Epithelial cell of prostate (primary cell): ENCODE results near the gene CRMP1.
A peak's percentile ranks its signal among the peaks of the same experiment; 100 is the strongest.

Experiments used
- DNase-seq: peaks from one replicate; pipeline ENCODE4 v3.0.0-alpha.2; 2011; ENCODE audit warnings: low read depth, low spot score
- H3K27ac ChIP-seq: fragments of 450-650 bp; 2 replicates; pipeline ENCODE4 v1.5.1; 2017; ENCODE audit warnings: mild to moderate bottlenecking

The CRMP1 gene

DNA sequence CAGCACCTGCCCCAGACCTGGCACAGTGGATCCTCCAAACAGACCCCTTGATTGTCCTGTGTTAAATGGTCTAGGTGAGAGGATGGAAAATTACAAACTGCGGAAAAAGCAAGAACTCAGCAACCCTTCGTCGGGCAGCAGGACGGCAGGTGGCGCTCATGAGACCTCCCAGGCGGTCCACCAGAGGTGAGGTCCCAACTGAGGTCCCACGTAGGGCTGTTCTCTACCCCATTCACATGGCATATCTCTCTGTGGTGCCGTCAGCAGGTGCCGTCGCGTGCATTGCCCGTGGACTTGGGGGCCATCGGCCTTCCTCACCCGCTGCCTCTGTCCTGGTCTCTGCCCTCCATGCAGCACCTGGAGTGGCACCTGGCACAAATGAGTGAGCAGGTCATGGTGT is 88.2 kb downstream of the CRMP1 start:
- DNase-seq = no peak
- H3K27ac ChIP-seq = no peak overlapping the region

DNA sequence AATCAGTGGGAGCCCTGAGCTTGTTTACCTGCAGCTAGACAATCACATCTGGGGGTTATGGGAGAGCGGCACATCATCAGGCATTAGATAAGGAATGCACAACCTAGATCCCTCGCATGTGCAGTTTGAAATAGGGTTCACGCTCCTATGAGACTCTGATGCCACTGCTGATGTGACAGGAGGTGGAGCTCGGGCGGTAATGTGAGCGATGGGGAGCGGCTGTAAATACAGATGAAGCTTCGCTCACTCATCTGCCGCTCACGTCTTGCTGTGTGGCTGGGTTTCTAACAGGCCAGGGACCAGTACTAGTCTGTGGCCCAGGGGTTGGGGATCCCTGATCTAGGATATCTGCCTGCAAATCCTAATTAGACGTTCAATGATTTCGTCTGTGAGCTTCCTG is 90.3 kb downstream of the CRMP1 start:
- DNase-seq = no peak
- H3K27ac ChIP-seq = no peak overlapping the region

DNA sequence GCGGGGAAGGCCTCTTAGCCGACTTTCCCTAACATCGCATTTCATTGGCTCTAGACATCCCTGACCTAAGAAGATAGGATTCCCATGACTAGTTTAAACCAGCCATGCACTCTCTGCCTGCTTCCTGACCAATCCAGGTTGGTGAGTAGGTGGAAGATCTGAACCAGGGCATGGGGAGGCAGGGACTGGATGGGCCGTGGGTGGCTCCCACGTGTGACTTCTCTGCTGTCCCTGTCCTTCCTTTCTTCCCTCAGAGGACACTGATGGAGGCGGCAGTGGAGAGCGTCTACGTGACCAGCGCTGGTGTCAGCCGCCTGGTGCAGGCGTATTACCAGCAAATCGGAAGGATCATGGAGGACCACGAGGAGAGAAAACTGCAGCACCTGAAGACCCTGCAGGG is 91.2 kb downstream of the CRMP1 start:
- no peak for DNase-seq
- no peak overlapping the region for H3K27ac ChIP-seq

DNA sequence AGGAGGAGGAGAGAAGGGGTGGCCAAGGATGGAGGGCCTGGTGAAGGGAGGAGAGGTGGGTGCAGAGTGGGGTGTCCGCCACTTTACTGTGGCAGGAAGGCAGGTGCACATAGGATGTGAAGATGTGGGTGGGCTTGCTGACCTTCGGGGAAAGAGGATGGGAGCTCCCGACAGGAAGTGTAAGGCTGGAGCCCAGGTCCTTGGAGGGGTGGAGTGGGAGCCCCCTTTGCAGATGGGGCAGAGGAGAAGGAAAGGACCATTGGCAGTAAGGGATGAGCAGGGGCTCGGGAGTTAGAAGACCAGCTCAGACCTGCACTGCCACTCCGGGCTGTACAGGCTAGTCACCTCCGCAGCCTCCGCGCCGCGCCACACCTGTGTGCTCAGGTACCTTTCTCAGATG is 92.4 kb downstream of the CRMP1 start:
- no peak for DNase-seq
- H3K27ac ChIP-seq = no peak overlapping the region

DNA sequence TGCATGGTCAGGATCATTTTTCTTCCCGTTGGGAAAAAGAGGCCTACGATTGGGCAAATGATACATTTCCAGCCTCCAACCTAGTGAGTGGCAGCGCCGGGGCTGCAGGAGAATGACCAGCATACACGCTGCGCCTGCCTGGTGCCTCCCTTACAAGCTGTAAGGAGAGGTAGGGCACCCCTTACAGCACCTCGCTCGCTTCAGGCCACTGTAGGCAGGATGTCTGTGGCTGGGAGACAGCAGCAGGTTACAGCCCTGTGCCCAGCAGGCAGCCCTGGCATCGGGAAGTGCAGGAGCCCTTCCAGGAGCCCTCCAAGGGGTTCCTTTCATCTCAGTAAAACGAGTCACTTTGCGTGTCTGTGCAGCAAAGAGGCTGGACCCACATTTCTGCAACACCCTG is 93.5 kb downstream of the CRMP1 start:
- DNase-seq = no peak

DNA sequence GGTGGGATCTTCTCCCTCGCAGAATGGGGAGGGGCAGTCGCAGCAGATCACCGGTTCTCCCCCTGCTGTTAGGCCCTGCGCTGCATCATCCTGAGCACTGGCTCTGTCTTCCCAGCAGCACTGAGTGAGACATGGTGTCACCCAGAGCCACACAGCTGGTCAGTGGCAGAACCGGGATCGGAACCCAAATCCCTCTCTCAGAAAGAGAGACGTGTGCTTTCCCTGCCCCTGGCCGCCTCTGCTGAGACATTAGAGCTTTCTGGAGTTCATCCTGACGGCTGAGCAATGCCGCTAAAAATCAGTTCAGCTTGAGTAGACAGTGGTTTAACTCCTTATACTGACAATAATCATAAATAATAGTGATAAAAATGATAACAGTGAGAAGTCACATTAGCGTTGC is 93.9 kb downstream of the CRMP1 start:
- DNase-seq = no peak
- no peak overlapping the region for H3K27ac ChIP-seq

More for the DNA sequence above, 93.5 kb downstream of the CRMP1 start:
- H3K27ac ChIP-seq = no peak overlapping the region

DNA sequence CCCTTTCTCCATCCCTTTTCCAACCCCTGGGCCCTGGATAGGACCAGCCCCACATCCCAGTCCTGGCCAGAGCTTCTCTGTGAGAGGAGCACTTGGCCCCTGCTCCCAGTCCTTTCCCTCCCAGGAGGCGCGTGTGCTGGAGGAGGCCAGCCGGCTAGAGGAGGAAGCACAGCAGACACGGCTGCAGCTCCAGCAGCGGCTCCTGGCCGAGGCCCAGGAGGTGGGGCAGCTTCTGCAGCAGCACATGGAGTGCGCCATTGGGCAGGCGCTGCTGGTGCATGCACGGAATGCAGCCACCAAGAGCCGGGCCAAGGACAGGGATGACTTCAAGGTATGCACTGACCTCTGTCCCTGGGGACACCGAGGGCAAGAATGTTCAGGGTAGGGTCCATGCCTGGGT is 94.4 kb downstream of the CRMP1 start:
- DNase-seq = no peak
- no peak overlapping the region for H3K27ac ChIP-seq

DNA sequence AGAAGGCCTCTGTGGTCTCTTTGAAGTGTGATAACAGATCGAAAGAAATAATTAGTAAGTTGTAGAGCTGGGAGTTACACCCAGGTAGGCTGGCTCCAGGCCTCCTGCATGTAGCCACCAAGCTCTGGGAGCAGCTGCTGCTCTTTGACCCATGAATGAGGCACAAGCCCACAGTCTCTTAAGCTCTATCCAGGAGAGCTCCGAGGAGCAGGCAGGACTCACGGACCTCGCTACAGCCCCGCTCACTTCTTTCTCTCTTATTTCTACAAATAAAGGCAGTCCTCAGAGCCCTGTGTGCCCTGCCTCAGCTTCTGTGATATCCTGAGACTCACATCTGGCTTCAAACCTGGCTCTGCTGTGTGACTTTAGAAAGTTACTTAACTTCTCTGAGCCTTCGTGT is 95.0 kb downstream of the CRMP1 start:
- no peak for DNase-seq
- no peak overlapping the region for H3K27ac ChIP-seq

DNA sequence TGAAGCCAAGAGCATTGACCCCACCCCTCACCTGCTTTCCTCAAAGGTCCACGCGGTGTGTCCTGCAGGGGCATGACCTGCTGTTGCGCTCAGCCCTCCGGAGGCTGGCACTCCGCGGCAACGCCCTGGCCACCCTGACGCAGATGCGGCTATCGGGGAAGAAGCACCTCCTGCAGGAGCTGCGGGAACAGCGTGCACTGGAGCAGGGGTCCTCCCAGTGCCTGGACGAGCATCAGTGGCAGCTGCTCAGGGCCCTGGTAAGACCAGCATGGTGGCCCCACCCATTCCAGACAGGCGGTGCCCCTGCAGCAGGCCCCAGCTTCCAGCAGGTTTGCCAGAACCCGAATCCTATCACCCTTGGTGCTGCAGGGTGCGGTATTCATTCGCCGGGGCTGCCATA is 95.9 kb downstream of the CRMP1 start:
- DNase-seq = no peak

DNA sequence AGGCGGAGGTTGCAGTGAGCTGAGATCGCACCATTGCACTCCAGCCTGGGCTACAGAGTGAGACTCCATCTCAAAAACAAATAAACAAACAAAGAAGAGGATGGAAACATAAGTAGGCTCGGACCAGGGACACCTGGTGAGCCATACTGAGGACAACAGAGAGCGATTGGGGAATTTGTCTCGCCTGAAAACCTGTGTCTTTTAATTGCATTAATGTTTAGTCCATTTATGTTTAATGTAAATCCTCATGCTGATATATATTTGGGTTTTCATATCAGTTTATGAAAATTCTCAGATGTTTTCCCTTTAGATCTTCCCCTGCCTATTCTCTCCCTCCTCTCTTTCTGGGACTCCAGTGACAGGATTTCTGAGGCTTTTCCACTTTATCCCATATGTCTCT is 97.3 kb downstream of the CRMP1 start:
- H3K27ac ChIP-seq = no peak overlapping the region
- no peak for DNase-seq

More for the DNA sequence above, 95.9 kb downstream of the CRMP1 start:
- H3K27ac ChIP-seq = no peak overlapping the region

DNA sequence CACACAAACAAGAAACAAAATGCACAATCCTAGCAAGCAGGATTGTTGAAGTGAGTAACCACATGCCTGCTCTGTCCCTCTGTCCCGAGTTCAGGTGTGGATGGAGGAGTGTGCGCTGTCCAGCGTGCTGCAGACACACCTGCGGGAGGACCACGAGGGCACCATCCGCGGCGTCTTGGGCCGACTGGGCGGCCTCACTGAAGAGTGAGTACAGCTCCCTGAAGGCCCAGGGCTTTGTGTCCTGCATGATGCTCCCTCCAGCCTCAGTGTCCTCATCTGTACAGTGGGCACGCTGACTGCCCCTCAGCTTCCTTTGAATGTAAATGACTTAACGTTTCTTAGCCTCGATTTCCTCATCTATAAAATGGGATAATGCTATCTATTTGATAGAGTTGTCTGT is 99.4 kb downstream of the CRMP1 start:
- DNase-seq = no peak
- H3K27ac ChIP-seq = no peak overlapping the region

DNA sequence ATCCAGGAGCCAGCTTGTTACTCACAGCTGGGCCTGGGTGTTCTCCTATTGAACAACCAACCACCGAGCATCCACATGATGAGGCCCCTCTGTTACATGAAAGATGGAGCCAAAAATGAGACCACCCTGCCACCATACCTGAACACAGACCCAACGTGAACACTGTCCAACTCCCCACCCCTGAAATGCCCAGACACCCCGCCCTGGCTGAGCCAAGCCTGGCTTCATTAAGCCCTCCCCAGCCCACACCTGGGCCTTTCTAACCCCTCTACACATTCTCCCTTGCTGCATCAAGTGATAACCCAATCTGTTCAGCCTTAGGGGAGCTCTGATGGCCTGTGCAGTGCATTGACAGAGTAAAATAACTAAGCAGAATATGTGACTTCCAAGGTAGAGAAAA is 101.2 kb downstream of the CRMP1 start:
- no peak overlapping the region for H3K27ac ChIP-seq
- no peak for DNase-seq

DNA sequence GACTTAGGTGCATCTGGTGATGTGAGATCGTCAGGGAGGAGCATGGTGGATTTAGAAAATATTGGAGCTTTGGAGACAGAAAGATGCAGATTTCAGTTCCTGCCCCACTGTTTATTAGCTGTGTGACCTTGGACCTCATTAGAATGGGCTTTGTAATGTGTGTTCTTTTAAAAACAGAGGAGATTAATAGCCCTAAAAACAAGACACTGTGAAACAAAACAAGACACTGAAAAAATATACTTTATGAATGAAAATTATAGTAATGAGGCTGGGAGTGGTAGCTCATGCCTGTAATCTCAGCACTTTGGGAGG is 102.4 kb downstream of the CRMP1 start:
- no peak for DNase-seq
- H3K27ac ChIP-seq = no peak overlapping the region

DNA sequence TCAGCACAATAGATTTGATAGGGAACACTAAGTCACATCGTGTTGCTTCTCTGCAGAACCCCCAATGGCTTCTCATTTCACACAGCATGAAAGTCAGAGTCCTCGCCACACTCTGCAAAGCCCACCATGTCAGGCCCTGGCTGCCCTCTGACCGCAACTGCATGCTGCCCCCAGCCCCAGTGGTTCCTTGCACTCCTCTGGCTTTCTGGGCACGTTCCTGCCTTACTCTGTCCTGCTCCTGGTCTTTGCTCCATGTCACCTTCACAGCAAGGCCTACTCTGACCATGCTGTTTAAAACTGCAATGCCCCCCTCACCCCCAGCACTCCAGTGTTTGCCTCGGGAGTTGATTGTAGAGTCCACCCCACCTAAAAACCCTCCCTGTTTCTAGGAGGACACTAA is 103.7 kb downstream of the CRMP1 start:
- H3K27ac ChIP-seq = no peak overlapping the region
- no peak for DNase-seq

DNA sequence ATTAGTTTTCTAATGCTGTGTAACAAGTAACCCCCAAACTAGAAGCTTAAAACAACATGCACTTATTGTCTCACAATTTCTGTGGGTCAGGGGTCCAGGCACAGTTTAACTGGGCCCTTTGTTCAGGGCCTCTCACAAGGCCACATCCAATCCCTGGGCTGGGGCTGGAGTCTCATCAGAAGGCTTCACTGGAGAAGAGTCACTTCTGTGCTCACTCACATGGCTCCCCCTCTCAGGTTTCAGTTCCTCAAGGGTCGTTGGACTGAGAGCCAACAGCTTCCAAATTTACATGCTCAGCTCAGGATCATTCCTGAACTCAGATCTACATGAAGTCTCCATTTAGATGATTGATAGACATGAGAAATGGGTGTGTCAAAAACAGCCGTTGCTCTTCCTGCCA is 104.7 kb downstream of the CRMP1 start:
- no peak for DNase-seq
- H3K27ac ChIP-seq = no peak overlapping the region

DNA sequence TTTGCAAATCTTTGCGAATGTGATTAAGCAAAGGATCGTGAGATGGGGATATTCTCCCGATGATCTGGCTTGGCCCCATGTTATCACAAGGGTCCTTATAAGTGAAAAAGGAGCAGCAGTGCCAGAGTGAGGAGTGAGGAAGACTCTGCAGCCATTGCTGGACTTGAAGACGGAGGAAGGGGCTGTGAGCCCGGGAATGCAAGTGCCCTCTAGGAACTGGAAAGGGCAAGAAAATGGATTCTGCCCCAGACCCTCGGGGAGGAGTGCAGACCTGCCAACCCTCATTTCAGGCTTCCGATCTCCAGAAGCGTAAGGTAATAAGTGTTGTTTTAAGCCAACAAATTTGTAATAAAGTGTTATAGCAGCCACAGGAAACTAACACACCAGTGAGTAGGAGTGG is 105.6 kb downstream of the CRMP1 start:
- DNase-seq = no peak
- no peak overlapping the region for H3K27ac ChIP-seq

DNA sequence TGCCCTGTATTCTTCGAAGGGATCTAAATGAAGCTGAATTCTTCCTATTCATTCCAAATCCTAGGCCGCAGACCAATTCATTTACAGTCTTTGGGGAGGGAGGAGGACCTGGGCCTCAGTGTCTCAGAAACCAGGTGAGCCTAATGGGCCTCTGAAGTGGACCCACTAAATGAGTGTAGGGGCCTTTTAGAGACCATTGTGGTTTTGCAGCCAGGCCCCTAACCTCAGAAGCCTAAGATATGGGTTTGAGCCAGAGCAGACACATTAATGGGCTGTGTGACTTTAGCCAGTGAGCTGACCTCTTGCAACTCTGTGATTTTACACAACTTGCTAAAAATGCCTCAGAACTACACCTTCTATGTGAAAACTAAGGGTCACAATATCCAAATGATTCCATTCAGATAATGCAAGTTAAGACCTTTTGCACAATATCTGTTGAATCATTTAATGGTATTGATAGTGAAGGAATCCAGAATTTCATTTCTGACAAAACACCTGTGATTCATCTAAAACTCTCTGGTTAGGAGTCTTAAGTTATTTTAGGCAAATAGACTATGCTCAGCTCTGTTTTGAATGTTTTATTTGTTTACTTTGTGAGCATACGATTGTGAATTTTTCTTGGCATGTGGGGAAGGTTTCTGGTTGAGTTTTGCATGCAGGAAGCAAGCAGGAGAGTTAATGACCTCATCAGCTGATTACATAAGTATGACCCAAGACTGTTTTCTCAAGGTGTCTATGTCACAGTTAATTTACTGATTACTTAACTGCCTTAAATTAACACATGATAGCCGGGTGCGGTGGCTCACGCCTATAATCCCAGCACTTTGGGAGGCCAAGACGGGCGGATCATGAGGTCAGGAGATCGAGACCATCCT is 106.8 kb downstream of the CRMP1 start:
- peak; percentile 89 for DNase-seq
- H3K27ac ChIP-seq = peak overlapping the region; percentile 79

DNA sequence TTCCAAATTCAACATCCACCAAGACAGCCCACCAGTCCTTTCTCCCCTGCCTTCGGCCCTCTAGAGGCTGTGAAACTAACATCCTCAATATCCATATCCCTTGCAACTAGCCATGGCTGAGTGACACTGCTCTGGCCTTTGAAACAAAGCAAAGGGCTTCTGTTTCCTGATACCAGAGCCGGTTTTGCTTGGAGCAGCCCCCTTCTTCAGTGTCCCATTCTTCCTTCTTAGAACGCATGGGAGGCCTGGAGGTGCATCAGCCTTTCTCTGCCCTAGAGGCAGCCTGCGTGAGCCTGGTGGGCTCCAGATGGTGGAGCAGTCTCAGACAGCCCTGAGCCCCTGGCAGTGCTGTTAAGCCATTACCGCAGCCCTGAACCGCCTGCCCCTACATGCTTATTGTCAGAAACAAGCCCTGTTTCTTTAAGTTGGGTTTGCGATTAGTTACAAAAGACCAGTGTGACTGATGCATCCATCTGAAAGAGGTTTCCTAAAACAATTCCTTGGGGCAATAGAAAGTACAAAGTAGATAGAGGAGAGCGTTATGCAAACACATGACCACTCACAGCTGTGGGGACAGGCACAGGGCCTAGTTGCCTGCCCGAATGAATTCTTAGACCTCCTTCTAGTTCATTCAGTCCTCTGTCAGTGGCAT is 107.8 kb downstream of the CRMP1 start:
- H3K27ac ChIP-seq = peak overlapping the region; percentile 79
- DNase-seq = no peak

DNA sequence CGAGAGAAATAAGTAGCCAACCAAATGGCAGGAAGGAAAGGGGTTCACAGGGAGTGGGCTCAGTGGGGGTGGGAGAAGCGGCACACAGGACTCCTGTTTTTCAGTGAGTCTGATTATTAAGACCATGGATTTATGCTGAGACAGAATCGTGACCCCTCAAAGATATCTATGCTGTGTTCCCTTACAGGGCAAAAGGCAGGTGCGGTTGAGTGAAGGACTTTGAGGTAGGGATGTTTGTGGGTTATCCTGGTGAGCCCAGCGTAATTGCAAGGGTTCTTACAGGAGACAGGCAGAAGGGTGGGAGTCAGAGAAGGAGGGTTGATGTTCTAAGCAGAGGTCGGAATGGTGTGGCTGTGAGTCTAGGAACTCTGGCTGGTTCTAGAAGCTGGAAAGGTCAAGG is 108.9 kb downstream of the CRMP1 start:
- no peak for DNase-seq
- H3K27ac ChIP-seq = no peak overlapping the region

DNA sequence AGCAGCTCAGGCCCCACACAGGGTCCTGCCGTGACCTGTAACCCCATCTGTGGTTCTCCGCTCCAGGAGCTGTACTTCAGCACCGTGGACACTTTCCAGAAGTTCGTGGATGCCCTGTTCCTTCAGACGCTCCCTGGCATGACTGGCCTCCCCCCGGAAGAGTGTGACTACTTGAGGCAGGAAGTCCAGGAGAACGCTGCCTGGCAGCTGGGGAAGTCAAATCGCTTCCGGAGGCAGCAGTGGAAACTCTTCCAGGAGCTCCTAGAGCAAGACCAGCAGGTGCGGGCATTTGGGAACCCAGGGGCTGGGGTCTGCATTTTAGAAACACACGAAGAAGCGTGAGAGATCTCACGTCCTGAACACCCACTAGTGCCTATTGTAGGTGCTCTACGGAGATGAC is 109.4 kb downstream of the CRMP1 start:
- DNase-seq = no peak
- H3K27ac ChIP-seq = no peak overlapping the region

DNA sequence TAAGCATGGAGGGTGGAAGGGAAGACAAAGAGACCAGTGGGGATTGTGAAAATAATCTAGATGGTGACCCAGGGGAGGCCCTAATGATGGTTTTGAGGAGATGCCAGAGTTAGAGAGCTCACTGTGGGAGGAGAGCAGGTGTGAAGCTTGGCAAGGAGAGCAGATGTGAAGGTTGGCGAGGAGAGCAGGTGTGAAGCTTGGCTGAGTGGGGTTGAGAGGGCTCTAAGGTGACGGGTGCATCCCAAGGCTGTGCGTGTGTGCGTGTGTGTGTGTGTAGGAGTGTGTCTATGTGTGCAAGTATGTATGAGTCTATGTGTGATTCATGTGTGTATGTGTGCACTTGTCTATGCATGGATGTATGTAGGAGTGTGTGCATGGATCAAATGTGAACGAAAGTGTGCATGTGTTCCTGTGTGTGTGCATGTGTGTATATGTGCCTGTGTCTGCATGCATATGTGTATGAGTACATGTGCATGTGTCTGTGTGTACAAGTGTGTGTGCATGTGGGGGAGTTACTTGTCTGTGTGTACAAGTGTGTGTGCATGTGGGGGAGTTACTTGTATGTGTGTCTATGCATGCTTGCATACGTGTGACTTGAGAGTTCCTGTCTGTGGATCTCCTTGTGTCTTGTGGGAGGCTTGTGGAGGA is 109.9 kb downstream of the CRMP1 start:
- no peak overlapping the region for H3K27ac ChIP-seq
- no peak for DNase-seq

DNA sequence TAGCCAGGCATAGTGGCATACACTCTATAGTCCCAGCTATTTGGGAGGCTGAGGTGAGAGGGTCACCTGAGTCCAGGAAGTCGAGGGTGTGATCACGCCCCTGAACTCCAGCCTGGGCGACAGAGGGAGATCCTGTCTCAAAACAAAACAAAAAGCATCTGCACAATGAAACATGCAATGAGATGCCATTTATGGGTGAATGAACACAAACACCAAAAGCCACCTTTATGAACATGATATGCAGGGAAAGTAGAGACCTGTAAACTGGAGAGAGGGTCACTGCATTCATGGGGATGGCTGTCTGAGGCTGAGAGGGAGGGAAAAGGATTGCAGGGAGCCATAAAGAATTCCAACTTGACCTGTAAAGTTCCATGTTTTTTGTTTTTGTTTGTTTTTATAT is 111.2 kb downstream of the CRMP1 start:
- H3K27ac ChIP-seq = no peak overlapping the region
- DNase-seq = no peak
